Uterus (tissue), 4 donors: ENCODE measurements around the gene METTL26. TPM values are rescaled to one million over a fixed set of nuclear protein-coding genes. Genes with fewer than 3 reads are reported as not detected.

Experiments used
- DNase-seq, 2 donors: peaks; one replicate each; pipeline ENCODE4 v3.0.0-alpha.2; 2019 to 2020
- H3K27ac ChIP-seq, 2 donors: fragments of 200-600 bp; sonication (generic); 1 replicate in 1 of 2; 2 replicates in 1 of 2; pipeline ENCODE4 v1.5.1; 2016 to 2018
- H3K27me3 ChIP-seq, 2 donors: fragments of 200-600 bp; sonication (generic); one replicate each; pipeline ENCODE4 v1.5.1; 2018 to 2019; ENCODE audit warnings: control low read depth in 1 of 2
- H3K36me3 ChIP-seq, 2 donors: fragments of 200-600 bp; sonication (generic); one replicate each; pipeline ENCODE4 v1.5.1; 2019; ENCODE audit warnings: control low read depth in 1 of 2
- H3K4me1 ChIP-seq, 2 donors: fragments of 200-600 bp; sonication (generic); one replicate each; pipeline ENCODE4 v1.5.1; 2018 to 2019; ENCODE audit warnings: control low read depth in 1 of 2
- H3K4me3 ChIP-seq, 2 donors: fragments of 200-600 bp; sonication (generic); 1 replicate in 1 of 2; 2 replicates in 1 of 2; pipeline ENCODE4 v1.5.1; 2018 to 2019; ENCODE audit warnings: mild to moderate bottlenecking in 1 of 2
- H3K9me3 ChIP-seq, 2 donors: fragments of 200-600 bp; sonication (generic); one replicate each; pipeline ENCODE4 v1.5.1; 2019; ENCODE audit warnings: control low read depth in 1 of 2
- POLR2A ChIP-seq, 2 donors: fragments of 450-650 bp; IDR thresholded peaks; one replicate each; pipeline ENCODE4 v1.6.1; 2016; ENCODE audit warnings: antibody characterized with exemption in 2 of 2, mild to moderate bottlenecking in 1 of 2, moderate library complexity in 1 of 2
- intact Hi-C: fragments of 100-400 bp; cut with DNase I; formaldehyde crosslinking; loops from one replicate; pipeline ENCODE4 v1.15.1; 2023; ENCODE audit warnings: low total_unique reads
- total RNA-seq, 4 donors: library from RNA; depleted of rRNA in 3 of 4; stranded (reverse); fragments of >200 nt in 3 of 4; gene quantifications; one replicate each; pipeline versions ENCODE4 v1.1.0 to v1.2.4, GENCODE V29; 2014 to 2023
- TF ChIP-seq, protein P1 (sequence below), 4 experiments: fragments of 200-600 bp in 2 of 4; fragments of 450-650 bp in 2 of 4; sonication (generic) in 2 of 4; IDR thresholded peaks; one replicate each; pipeline ENCODE4 v1.5.1; 2016 to 2019; ENCODE audit warnings: antibody characterized with exemption in 4 of 4, mild to moderate bottlenecking in 2 of 4, moderate library complexity in 1 of 4
- donor health status: DM: yes; HTN: yes; CAD: no.

The METTL26 gene
- total RNA-seq, 4 donors from 2014 or later = 29.5 to 171 (median 97.1) TPM

DNA sequence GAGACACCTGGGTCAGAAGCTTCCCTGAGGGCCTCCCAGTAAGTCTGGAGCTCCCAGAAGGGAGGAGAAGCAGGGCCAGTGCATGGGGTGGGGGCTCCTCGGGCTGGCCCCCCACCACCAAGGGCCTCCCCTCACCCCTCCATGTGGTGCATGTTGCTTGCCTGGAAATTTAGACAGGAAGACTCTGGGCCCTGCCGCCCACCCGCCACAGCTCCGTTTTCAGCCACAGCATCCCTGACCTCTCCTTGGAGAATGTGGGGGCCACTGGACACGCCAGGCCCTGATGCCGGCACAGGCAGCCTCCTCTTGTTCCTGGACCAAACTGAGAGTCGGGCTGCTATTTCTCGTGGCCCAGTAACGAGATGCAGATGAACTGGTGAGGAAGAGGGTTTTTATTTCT is 2.7 kb upstream of the METTL26 start:
- no peak for TF ChIP-seq POLR2A (IDR thresholded peaks at IDR 0.05)
- TF ChIP-seq, protein P1, sequence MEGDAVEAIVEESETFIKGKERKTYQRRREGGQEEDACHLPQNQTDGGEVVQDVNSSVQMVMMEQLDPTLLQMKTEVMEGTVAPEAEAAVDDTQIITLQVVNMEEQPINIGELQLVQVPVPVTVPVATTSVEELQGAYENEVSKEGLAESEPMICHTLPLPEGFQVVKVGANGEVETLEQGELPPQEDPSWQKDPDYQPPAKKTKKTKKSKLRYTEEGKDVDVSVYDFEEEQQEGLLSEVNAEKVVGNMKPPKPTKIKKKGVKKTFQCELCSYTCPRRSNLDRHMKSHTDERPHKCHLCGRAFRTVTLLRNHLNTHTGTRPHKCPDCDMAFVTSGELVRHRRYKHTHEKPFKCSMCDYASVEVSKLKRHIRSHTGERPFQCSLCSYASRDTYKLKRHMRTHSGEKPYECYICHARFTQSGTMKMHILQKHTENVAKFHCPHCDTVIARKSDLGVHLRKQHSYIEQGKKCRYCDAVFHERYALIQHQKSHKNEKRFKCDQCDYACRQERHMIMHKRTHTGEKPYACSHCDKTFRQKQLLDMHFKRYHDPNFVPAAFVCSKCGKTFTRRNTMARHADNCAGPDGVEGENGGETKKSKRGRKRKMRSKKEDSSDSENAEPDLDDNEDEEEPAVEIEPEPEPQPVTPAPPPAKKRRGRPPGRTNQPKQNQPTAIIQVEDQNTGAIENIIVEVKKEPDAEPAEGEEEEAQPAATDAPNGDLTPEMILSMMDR (IDR thresholded peaks at IDR 0.05) = no peak
- Histone ChIP-seq H3K4me1 (peaks cover 0 to 6% of the 10 kb centered on the region in 2 donors), H3K27me3 (no peaks in the 10 kb centered on the region), H3K9me3 (no peaks in the 10 kb centered on the region), H3K27ac (no peak overlapping the region), H3K4me3 (no peak overlapping the region), H3K36me3 (no peaks in the 10 kb centered on the region)
- DNase-seq = no peak
- intact Hi-C loops = no loop called here

DNA sequence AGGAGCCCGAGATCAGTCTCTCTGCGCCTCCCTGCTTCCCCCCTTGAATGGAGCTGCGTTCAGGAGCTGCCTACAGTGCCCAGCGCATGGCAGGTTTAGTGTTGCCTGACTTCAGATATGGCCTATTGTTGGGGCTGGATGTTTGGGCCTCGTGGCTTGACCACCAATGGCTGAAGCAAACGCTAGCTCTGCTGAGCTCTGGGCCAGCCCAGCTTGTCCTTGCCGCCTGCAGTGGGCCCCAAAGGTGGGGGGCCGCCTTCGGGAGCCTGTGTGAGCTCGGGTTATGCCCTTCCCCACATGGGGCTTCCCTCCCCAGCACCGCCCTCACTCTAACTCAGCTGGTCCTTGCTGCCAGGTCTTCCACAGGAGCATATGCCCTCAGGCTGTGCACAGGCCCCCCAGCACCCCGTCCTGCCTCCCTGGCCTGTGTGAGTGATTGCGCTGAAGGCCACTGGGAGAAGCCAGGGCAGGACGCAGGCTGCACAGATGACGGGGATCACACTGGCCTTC is 2.0 kb upstream of the METTL26 start:
- H3K27me3 ChIP-seq = no peaks in the 10 kb centered on the region
- no peak overlapping the region for H3K27ac ChIP-seq
- peaks cover 0 to 6% of the 10 kb centered on the region in 2 donors for H3K4me1 ChIP-seq
- intact Hi-C loops = no loop called here
- DNase-seq = no peak
- TF ChIP-seq POLR2A (IDR thresholded peaks at IDR 0.05) = no peak
- TF ChIP-seq, protein P1 (IDR thresholded peaks at IDR 0.05) = no peak
- H3K36me3 ChIP-seq = no peaks in the 10 kb centered on the region
- H3K9me3 ChIP-seq = no peaks in the 10 kb centered on the region
- no peak overlapping the region for H3K4me3 ChIP-seq

DNA sequence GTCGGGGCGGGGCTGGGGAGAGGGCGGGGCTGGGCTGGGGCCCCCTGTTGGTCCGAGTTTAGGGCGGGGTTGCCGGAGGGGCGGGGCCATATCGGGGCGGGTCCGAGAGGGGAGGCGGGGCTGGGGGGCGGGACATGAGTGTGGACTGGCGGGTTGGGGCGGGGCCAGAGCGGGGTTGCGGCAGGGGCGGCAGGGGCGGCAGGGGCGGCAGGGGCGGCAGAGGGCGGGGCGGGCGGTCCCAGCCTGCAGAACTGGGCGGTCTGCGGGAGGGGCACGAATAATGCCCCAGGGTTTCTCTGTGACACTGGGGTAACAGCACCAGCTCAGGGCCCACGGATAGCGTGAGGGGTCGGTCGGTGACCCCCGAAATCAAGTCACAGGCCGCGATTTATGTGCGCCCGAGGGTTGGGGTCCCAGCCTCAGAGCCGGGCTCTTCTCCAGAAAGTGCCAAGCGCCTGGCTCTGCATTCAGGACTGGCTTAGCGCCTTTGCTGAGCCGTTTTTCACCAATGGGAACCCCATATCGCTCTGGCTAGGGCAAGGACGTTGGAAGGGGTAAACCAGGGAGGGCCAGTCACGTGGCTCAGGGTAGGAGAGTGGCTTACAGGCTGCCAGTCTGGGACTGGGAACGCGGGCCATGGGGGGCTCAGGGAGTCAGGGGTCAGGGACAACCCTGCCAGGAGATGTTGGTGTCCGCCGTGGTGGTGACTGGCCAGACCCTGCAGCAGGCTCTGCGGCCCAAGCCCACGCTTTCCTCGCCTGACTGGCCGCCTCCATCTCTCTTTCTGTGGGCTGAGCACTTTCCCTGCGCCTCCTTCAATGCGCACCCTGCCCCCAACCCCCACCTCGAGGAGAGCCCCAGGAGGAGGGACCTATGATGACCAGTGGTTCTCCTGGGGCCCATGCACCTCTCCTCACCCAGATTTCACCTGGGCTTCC is 1.2 kb upstream of the METTL26 start:
- H3K27ac ChIP-seq = peak overlapping the region; percentile 98 to 99
- DNase-seq = peak; percentile 88 to 93
- H3K36me3 ChIP-seq = no peaks in the 10 kb centered on the region
- H3K4me3 ChIP-seq = peak overlapping the region; percentile 72 to 85
- H3K27me3 ChIP-seq = no peaks in the 10 kb centered on the region
- no peaks in the 10 kb centered on the region for H3K9me3 ChIP-seq
- intact Hi-C loops = no loop called here
- peaks cover 0 to 6% of the 10 kb centered on the region in 2 donors for H3K4me1 ChIP-seq
- no peak for TF ChIP-seq POLR2A (IDR thresholded peaks at IDR 0.05)
- TF ChIP-seq, protein P1 (IDR thresholded peaks at IDR 0.05) = no peak

DNA sequence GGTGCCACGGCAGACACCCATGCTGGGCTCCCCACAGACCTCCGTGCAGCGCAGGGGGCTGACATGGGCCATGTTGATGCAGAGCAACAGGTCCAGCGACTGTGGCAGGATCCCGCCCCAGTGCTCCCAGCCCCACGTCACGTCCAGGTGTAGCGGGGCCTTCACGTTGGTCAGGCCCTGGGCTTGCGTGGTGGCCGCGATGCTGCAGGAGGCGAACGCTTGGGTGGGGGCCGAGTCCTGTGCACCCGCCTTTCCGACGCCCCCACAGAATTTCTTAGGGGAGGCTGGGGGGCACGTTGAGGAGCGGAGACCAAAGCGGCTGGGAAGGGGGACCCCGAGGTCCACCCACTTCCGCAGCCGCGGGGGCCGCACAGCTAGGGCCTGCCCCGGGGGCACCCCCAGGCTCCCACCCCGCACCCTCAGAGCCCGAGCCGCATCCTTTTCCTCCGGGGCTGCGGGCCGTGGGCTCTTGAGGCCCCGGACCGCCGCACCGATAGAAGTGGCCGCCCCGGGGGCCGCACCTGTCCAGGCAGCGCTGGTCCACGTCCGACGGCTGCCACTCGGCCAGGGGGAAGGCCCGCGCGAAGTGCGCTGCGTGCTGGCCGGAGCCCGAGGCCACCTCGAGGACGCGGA is 416 bp downstream of the METTL26 start:
- Histone ChIP-seq H3K27ac (peak overlapping the region; percentile 98 to 99), H3K36me3 (no peaks in the 10 kb centered on the region), H3K4me1 (peaks cover 0 to 13% of the 10 kb centered on the region in 2 donors), H3K27me3 (no peaks in the 10 kb centered on the region), H3K4me3 (peak overlapping the region; percentile 72 to 85), H3K9me3 (no peaks in the 10 kb centered on the region)
- DNase-seq = no peak
- TF ChIP-seq POLR2A (IDR thresholded peaks at IDR 0.05) = no peak
- TF ChIP-seq, protein P1 (IDR thresholded peaks at IDR 0.05) = no peak
- intact Hi-C loops = no loop called here

DNA sequence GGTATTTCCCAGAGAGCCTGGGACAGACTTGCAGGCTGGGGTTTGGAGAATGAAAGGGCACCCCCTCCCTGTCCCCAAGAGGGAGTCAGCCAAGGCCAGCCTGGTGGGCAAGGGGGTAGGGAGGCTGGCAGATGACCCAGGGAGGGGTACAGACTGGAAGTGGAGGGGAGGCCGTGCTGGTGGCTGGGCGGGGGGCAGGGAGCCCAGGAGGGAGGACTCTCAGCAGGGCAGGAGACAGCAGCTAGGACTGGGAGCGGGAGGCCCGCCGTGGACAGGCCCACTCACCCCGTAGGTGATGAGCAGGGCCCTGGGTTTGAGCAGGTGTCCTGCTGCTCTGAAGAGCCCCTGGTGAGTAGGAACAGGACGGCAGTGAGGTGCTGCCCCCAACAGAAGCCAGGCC is 1.1 kb downstream of the METTL26 start:
- intact Hi-C loops = no loop called here
- Histone ChIP-seq H3K9me3 (no peaks in the 10 kb centered on the region), H3K4me3 (peak overlapping the region in 1 of 2 donors; percentile 72), H3K4me1 (peaks cover 0 to 15% of the 10 kb centered on the region in 2 donors), H3K36me3 (no peaks in the 10 kb centered on the region), H3K27ac (no peak overlapping the region), H3K27me3 (no peaks in the 10 kb centered on the region)
- TF ChIP-seq POLR2A (IDR thresholded peaks at IDR 0.05) = no peak
- DNase-seq = no peak
